ENCODE results near the gene HES2. TPM values are rescaled to one million over a fixed set of nuclear protein-coding genes. Genes with fewer than 3 reads are reported as not detected.

HES2 gene
- total and polyA plus RNA-seq, 2 of the 4 experiments (the other 2 are of a cell fraction) = not detected

DNA sequence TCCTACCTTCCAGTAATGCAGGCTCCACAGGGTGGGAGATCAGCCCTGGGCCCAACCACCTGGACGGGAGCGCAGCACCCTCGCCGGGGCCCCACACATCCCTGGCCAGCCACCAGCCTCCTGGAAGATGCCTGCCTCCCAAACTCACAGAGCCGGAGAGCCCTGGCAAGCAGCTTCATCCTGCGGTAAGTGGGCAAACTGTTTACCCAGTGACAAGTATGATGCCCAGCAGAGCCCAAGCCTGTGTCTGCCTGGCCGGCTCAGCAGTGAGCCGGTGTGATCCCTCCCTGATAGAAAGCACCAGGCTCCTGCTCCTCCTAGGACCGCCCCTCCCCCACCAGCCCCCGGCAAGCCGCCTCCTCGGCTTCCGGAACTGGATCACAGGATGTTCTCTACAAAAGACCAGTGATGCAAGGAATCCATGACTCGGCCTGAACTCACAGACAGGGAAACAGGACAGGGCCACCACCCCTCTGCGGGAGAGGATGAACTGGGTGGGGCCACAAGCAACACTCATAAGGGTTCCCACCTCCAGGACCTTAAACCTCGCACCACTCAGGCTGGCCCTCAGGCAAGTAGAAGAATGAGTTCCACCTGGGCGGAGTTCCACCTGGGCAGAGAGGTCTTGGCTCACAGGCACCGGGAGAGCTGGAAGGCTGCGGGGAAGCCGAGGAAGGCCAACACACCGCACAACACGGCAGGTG, 34.1 kb downstream of the HES2 start:
- WGBS, 2 experiments (ENCODE audit: extremely low coverage in 2 of 2, insufficient read length in 1 of 2) = 65% methylated on average over 10 of the region's 22 CpGs; no CpG with 5 or more reads in 1 of the 2 experiments
- Histone ChIP-seq H3K4me1 (ENCODE audit: control insufficient read depth, insufficient read depth, low read length) (peaks cover 6% of the 10 kb centered on the region), H2BK20ac (ENCODE audit: low read depth, low read length) (no peak overlapping the region), H3K27ac (ENCODE audit: insufficient read depth, low read length) (peak overlapping the region; percentile 33), H3K4me3 (ENCODE audit: insufficient read depth, low read depth, low read length) (no peak overlapping the region), H3K4me2 (ENCODE audit: low read depth, low read length) (peak overlapping the region; percentile 41), H3K14ac (replicated peaks; ENCODE audit: low read depth, low read length) (0 out of 2 replicates have a peak overlapping the region, but pooled peaks have one; percentile 63), H3K79me1 (ENCODE audit: low read depth in 1 of 2, low read length in 2 of 2) (peaks cover 0 to 43% of the 10 kb centered on the region in 2 experiments; a peak in 3 of 4 replicates), H2BK15ac (ENCODE audit: low read depth, low read length) (0 out of 3 replicates have a peak overlapping the region, but pooled peaks have one; percentile 42), H3K9me3 (ENCODE audit: control insufficient read depth, insufficient read depth, low read length) (no peaks in the 10 kb centered on the region), H4K5ac (ENCODE audit: low read depth, low read length) (peak overlapping the region; percentile 60), H4K20me1 (ENCODE audit: insufficient read depth, low read length) (peaks cover 4% of the 10 kb centered on the region; the same call in 1 of the 2 replicates), H4K91ac (ENCODE audit: insufficient read depth, low read depth, low read length) (peak overlapping the region; percentile 45; the same call in 1 of the 2 replicates), H3K56ac (ENCODE audit: extremely low read depth, insufficient read depth, low read length) (no peak overlapping the region), H2BK5ac (ENCODE audit: low read depth, low read length, poor library complexity, severe bottlenecking) (peak overlapping the region; percentile 20), H3K27me3 (ENCODE audit: control insufficient read depth, insufficient read depth, low read length) (no peaks in the 10 kb centered on the region), H3K9me1 (ENCODE audit: insufficient read depth, low read length) (peaks cover 4% of the 10 kb centered on the region; the same call in 1 of the 2 replicates), H4K8ac (ENCODE audit: low read depth in 2 of 2, low read length in 2 of 2) (peak overlapping the region; percentile 77 to 88; a peak in 3 of 4 replicates), H3K4ac (ENCODE audit: low read depth, low read length) (peak overlapping the region; percentile 66), H2BK120ac (ENCODE audit: low read depth, low read length) (peak overlapping the region; percentile 37; the same call in 1 of the 2 replicates), H3K36me3 (ENCODE audit: control insufficient read depth, insufficient read depth, low read length) (no peaks in the 10 kb centered on the region), H3K18ac (ENCODE audit: low read depth, low read length) (no peak overlapping the region), H3K9ac (ENCODE audit: low read depth, low read length) (no peak overlapping the region), H2AK5ac (ENCODE audit: low read depth, low read length) (peak overlapping the region; percentile 43; the same call in 1 of the 2 replicates), H2AK9ac (replicated peaks; ENCODE audit: low read depth, low read length, poor library complexity) (peak overlapping the region; percentile 79), H3K23ac (ENCODE audit: low read depth, low read length) (no peak overlapping the region), H2AFZ (replicated peaks; ENCODE audit: low read length, poor library complexity) (peak overlapping the region; percentile 80)
- intact Hi-C loops (cut with micrococcal nuclease) (no loop called here), in situ Hi-C loops (cut with MboI; ENCODE audit: low sequenced_read_pairs) (no loop called here), dilution Hi-C loops (cut with HindIII; ENCODE audit: low sequenced_read_pairs, unreplicated experiment) (no loop called here)
- ChIA-PET CTCF (no interaction called here), POLR2A (ENCODE audit: unreplicated experiment) (no interaction called here)
- TF ChIP-seq CEBPB (IDR thresholded peaks at IDR 0.05; ENCODE audit: low read depth, low read length) = peak; percentile 46
- TF ChIP-seq NFE2L2 (IDR thresholded peaks at IDR 0.05; ENCODE audit: low read depth, low read length) = no peak; the same call in 1 of the 2 replicates
- TF ChIP-seq RCOR1 (IDR thresholded peaks at IDR 0.05; ENCODE audit: insufficient replicate concordance, low read length) = no peak
- TF ChIP-seq MAZ (IDR thresholded peaks at IDR 0.05; ENCODE audit: borderline replicate concordance, low read depth, low read length) = peak; percentile 65; the same call in 1 of the 2 replicates
- peak; percentile 14; the same call in 1 of the 2 replicates for TF ChIP-seq FOS (IDR thresholded peaks at IDR 0.05; ENCODE audit: low read depth, low read length)
- ATAC-seq (ENCODE audit: low read depth) (peak; percentile 79), DNase-seq (peak; percentile 76)
- no TSS peak for BruUV-seq (replicated peaks)
